Measurements from ENCODE around the gene STK24. TPM values are rescaled to one million over a fixed set of nuclear protein-coding genes. Genes with fewer than 3 reads are reported as not detected.

Gene STK24
- total and polyA plus RNA-seq, 10 of the 15 experiments (the other 5 are each of a cell fraction or from before 2014, with no cell fraction given): 7.5 to 115 (median 52.9) TPM

DNA sequence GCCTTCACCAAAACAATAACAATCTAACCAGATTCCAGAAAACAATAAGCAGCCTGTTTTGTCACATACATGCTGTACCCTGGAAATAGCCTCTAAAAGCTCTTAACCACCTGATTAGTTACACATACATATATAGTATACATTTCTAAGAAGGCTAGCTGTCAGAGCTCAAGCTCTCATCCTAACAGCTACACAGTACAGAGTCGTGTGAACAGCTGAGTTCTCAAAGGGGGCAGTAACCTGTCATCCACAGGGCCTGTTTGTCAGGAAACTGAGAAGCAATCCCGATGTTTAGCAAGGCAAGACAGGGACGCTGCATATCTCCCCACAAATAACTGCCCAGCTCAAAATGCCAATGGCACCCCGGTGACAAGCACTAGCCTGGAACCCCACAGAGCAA is 56.9 kb downstream of the STK24 start:
- Histone ChIP-seq H3K36me3 (ENCODE audit: control insufficient read depth in 2 of 2, insufficient read depth in 2 of 2, low read length in 1 of 2) (peaks cover 2 to 7% of the 10 kb centered on the region in 2 experiments; a peak in 3 of 4 replicates), H3K9ac (ENCODE audit: control insufficient read depth, insufficient read depth, low read length) (no peak overlapping the region), H3K4me2 (ENCODE audit: control insufficient read depth, insufficient read depth) (no peak overlapping the region), H3K4me1 (ENCODE audit: control insufficient read depth, insufficient read depth, low read length) (peaks cover 66% of the 10 kb centered on the region), H3K9me3 (replicated peaks; ENCODE audit: control insufficient read depth, insufficient read depth, low read length) (no peaks in the 10 kb centered on the region), H2AFZ (ENCODE audit: control insufficient read depth, low read depth, low read length) (no peak overlapping the region), H3K27ac (ENCODE audit: control insufficient read depth, insufficient read depth) (no peak overlapping the region), H3K4me3 (no peak overlapping the region), H3K27me3 (replicated peaks in 1 of 2; ENCODE audit: control insufficient read depth in 2 of 2, insufficient read depth in 2 of 2, low read length in 1 of 2) (no peaks in the 10 kb centered on the region), H3K79me2 (ENCODE audit: control insufficient read depth, insufficient read depth, low read length) (peaks cover 93% of the 10 kb centered on the region), H4K20me1 (ENCODE audit: control insufficient read depth, insufficient read depth) (no peaks in the 10 kb centered on the region; the same call in 1 of the 2 replicates)
- DNase-seq (ENCODE audit: low read depth, low spot score) (no peak), ATAC-seq (no peak), FAIRE-seq (no peak)
- intact Hi-C loops (cut with micrococcal nuclease; ENCODE audit: unreplicated experiment) (no loop called here), in situ Hi-C loops (cut with MboI) (no loop called here)
- ChIA-PET RAD21 (ENCODE audit: unreplicated experiment) (interaction anchor here (0.9 to 2.0 kb wide), 4 partner anchors 11 to 133 kb away, joined by 3 to 8 read pairs (median 8); no protein-coding TSS in a partner anchor), SMC1A (ENCODE audit: uncharacterized antibody, unreplicated experiment) (interaction anchor here (0.9 to 3.0 kb wide), 11 partner anchors 10 to 60 kb away, joined by 3 to 22 read pairs (median 4); no protein-coding TSS in a partner anchor), POLR2A (interaction anchor here (0.5 to 0.6 kb wide), 2 partner anchors 32 to 45 kb away, joined by 3 to 6 read pairs; no protein-coding TSS in a partner anchor), CTCF (interaction anchor here (0.9 to 4.2 kb wide), 6 partner anchors 8 to 133 kb away, joined by 3 to 15 read pairs (median 4); no protein-coding TSS in a partner anchor)
- no TSS peak for BruUV-seq (replicated peaks)
- WGBS (ENCODE audit: insufficient coverage, insufficient replicate concordance, low lambda C conversion rate, missing lambda C conversion rate): 96% methylated on average over 4 of the region's 4 CpGs
- TF ChIP-seq, protein P1, sequence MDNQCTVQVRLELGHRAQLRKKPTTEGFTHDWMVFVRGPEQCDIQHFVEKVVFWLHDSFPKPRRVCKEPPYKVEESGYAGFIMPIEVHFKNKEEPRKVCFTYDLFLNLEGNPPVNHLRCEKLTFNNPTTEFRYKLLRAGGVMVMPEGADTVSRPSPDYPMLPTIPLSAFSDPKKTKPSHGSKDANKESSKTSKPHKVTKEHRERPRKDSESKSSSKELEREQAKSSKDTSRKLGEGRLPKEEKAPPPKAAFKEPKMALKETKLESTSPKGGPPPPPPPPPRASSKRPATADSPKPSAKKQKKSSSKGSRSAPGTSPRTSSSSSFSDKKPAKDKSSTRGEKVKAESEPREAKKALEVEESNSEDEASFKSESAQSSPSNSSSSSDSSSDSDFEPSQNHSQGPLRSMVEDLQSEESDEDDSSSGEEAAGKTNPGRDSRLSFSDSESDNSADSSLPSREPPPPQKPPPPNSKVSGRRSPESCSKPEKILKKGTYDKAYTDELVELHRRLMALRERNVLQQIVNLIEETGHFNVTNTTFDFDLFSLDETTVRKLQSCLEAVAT (IDR thresholded peaks at IDR 0.05): no peak
- TF ChIP-seq PML (IDR thresholded peaks at IDR 0.05; ENCODE audit: low read length): no peak

DNA sequence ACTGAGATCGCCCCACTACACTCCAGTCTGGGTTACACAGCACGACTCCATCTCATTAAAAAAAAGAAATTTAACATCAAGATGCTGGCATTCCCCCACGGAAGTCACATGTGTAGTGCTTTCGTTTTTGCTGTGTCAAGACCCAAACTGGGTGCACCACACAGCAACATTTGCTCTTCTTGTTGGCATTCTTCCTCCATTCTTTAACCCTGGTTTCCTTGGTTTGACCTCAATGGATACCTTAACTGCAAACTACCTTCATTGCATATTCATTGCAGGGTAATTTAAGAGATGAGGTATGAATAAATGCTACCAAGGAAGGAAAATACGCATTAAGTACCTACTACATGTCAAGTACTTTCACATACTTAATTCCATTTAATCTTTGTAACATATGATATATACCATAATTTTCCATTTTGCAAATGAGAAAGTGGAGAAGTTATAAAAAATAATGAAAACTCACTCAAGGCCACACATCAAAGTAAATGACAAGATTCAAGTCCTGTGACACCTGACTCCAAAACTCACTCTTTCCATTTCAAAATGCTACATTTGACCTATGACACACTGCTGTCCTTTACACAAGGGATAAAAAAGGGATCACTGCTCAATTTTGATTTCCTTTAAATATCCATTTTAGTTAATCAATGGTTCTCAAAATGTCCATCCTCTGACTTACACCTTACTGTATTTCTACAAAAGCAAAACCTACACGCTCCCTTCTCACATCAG is 59.2 kb downstream of the STK24 start:
- peak; percentile 66 for DNase-seq (ENCODE audit: low read depth, low spot score)
- ChIA-PET SMC1A (ENCODE audit: uncharacterized antibody, unreplicated experiment) (interaction anchor here (1.0 to 4.5 kb wide), 10 partner anchors 8 to 135 kb away, joined by 3 to 50 read pairs (median 14); no protein-coding TSS in a partner anchor), CTCF (interaction anchor here (1.0 kb wide), 1 partner anchor 136 kb away, joined by 5 read pairs; no protein-coding TSS in a partner anchor), RAD21 (ENCODE audit: unreplicated experiment) (interaction anchor here (2.3 to 3.2 kb wide), 2 partner anchors 14 to 35 kb away, joined by 8 to 29 read pairs; no protein-coding TSS in a partner anchor), POLR2A (interaction anchor here (2.2 to 3.1 kb wide), 3 partner anchors 13 to 36 kb away, joined by 7 to 25 read pairs (median 8); no protein-coding TSS in a partner anchor)
- no peaks in the 10 kb centered on the region for H3K9me3 ChIP-seq (replicated peaks; ENCODE audit: control insufficient read depth, insufficient read depth, low read length)
- FAIRE-seq: peak; percentile 66
- peak; percentile 64 for ATAC-seq
- no peaks in the 10 kb centered on the region for H3K27me3 ChIP-seq (replicated peaks in 1 of 2; ENCODE audit: control insufficient read depth in 2 of 2, insufficient read depth in 2 of 2, low read length in 1 of 2)
- H3K9ac ChIP-seq (ENCODE audit: control insufficient read depth, insufficient read depth, low read length): no peak overlapping the region
- no peak overlapping the region; the same call in 1 of the 2 replicates for H3K4me3 ChIP-seq
- intact Hi-C loops (cut with micrococcal nuclease; ENCODE audit: unreplicated experiment) (no loop called here), in situ Hi-C loops (cut with MboI) (no loop called here)
- peaks cover 64% of the 10 kb centered on the region for H3K4me1 ChIP-seq (ENCODE audit: control insufficient read depth, insufficient read depth, low read length)
- peak overlapping the region; percentile 50 for H3K4me2 ChIP-seq (ENCODE audit: control insufficient read depth, insufficient read depth)
- H3K27ac ChIP-seq (ENCODE audit: control insufficient read depth, insufficient read depth): peak overlapping the region; percentile 71
- 44% methylated on average over 6 of the region's 6 CpGs for WGBS (ENCODE audit: insufficient coverage, insufficient replicate concordance, low lambda C conversion rate, missing lambda C conversion rate)
- H3K79me2 ChIP-seq (ENCODE audit: control insufficient read depth, insufficient read depth, low read length): peaks cover 92% of the 10 kb centered on the region
- peaks cover 6 to 9% of the 10 kb centered on the region in 2 experiments; a peak in 3 of 4 replicates for H3K36me3 ChIP-seq (ENCODE audit: control insufficient read depth in 2 of 2, insufficient read depth in 2 of 2, low read length in 1 of 2)
- H4K20me1 ChIP-seq (ENCODE audit: control insufficient read depth, insufficient read depth): no peaks in the 10 kb centered on the region; the same call in 1 of the 2 replicates
- H2AFZ ChIP-seq (ENCODE audit: control insufficient read depth, low read depth, low read length): no peak overlapping the region
- TSS peak; percentile 13 for BruUV-seq (replicated peaks)
- TF ChIP-seq, protein P2, sequence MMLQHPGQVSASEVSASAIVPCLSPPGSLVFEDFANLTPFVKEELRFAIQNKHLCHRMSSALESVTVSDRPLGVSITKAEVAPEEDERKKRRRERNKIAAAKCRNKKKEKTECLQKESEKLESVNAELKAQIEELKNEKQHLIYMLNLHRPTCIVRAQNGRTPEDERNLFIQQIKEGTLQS (IDR thresholded peaks at IDR 0.05; ENCODE audit: borderline replicate concordance, extremely low read depth, low read depth, low read length): no peak
- TF ChIP-seq RAD51 (IDR thresholded peaks at IDR 0.05) (peak; percentile 76), SMAD5 (IDR thresholded peaks at IDR 0.05; ENCODE audit: low read depth) (no peak), SP1 (IDR thresholded peaks at IDR 0.05; ENCODE audit: low read depth, low read length) (no peak), RFX5 (IDR thresholded peaks at IDR 0.05; ENCODE audit: low read depth, low read length) (no peak), KAT2A (conservative IDR thresholded peaks at IDR 0.05; ENCODE audit: control insufficient read depth, low read depth, low read length) (no peak), TBL1XR1 (IDR thresholded peaks at IDR 0.05; ENCODE audit: low read depth, low read length) (no peak), WRNIP1 (IDR thresholded peaks at IDR 0.05; ENCODE audit: borderline replicate concordance, low read depth, low read length) (no peak), RB1 (IDR thresholded peaks at IDR 0.05; ENCODE audit: borderline replicate concordance) (no peak), POLR2AphosphoS2 (IDR thresholded peaks at IDR 0.05; ENCODE audit: low read depth, low read length) (no peak)
- TF ChIP-seq, protein P3, sequence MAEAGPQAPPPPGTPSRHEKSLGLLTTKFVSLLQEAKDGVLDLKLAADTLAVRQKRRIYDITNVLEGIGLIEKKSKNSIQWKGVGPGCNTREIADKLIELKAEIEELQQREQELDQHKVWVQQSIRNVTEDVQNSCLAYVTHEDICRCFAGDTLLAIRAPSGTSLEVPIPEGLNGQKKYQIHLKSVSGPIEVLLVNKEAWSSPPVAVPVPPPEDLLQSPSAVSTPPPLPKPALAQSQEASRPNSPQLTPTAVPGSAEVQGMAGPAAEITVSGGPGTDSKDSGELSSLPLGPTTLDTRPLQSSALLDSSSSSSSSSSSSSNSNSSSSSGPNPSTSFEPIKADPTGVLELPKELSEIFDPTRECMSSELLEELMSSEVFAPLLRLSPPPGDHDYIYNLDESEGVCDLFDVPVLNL (IDR thresholded peaks at IDR 0.05; ENCODE audit: low read depth, low read length): no peak
